ENCODE data around the gene HBQ1. TPM values are rescaled to one million over a fixed set of nuclear protein-coding genes. Genes with fewer than 3 reads are reported as not detected.
"Not testable (repeated sequence)": the region's sequence is repeated elsewhere in the genome, so short reads cannot be mapped to it uniquely, and the experiment has no call there.

Gene HBQ1
- total RNA-seq, 2 donors from 2014 or later: not detected

DNA sequence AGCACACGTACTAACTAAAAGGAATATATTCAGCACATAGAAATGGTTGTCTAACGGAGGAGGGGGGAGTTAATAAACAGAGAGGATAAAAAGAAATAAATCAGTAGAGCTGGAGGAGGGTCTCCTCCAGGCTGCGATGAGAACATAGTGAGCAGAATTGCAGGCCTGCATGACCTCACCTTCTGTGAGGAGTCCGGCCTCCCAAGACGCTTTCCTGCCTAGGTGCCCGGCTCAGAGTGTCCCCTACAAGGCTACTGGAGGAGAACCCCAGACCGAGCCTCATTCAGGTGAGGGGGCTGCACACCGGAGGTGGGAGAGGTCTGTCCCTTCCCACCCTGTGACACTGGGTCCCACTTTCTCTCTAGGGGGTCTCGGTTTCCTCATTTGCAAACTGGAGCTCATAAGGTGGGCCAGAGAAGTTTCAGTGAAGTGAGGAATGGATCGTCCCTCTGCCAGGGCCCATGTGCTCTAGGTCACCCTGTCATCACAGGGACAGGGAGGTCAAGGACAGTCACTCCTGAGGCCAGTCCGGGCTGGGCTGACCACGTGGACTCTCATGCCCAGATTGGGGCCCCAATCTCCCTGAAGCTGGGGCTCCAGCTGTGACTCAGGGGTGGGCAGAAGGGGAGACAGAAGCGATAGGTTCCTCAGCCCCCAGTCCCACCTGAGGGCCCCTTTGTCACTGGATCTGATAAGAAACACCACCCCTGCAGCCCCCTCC is 17.8 kb upstream of the HBQ1 start:
- WGBS: 90% methylated on average over 13 of the region's 13 CpGs
- Histone ChIP-seq H3K9me3 (no peaks in the 10 kb centered on the region), H3K4me1 (replicated peaks) (peaks cover 13% of the 10 kb centered on the region), H3K4me3 (no peak overlapping the region), H3K27me3 (replicated peaks; ENCODE audit: insufficient read depth) (peaks cover 16% of the 10 kb centered on the region), H3K27ac (no peak overlapping the region), H3K36me3 (no peaks in the 10 kb centered on the region)
- TF ChIP-seq POLR2A (IDR thresholded peaks at IDR 0.05) (no peak), POLR2AphosphoS5 (IDR thresholded peaks at IDR 0.05) (no peak)
- TF ChIP-seq, protein P1, sequence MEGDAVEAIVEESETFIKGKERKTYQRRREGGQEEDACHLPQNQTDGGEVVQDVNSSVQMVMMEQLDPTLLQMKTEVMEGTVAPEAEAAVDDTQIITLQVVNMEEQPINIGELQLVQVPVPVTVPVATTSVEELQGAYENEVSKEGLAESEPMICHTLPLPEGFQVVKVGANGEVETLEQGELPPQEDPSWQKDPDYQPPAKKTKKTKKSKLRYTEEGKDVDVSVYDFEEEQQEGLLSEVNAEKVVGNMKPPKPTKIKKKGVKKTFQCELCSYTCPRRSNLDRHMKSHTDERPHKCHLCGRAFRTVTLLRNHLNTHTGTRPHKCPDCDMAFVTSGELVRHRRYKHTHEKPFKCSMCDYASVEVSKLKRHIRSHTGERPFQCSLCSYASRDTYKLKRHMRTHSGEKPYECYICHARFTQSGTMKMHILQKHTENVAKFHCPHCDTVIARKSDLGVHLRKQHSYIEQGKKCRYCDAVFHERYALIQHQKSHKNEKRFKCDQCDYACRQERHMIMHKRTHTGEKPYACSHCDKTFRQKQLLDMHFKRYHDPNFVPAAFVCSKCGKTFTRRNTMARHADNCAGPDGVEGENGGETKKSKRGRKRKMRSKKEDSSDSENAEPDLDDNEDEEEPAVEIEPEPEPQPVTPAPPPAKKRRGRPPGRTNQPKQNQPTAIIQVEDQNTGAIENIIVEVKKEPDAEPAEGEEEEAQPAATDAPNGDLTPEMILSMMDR (IDR thresholded peaks at IDR 0.05): no peak
- intact Hi-C loops (cut with DNase I): no loop called here
- no peak for DNase-seq (ENCODE audit: low spot score)

DNA sequence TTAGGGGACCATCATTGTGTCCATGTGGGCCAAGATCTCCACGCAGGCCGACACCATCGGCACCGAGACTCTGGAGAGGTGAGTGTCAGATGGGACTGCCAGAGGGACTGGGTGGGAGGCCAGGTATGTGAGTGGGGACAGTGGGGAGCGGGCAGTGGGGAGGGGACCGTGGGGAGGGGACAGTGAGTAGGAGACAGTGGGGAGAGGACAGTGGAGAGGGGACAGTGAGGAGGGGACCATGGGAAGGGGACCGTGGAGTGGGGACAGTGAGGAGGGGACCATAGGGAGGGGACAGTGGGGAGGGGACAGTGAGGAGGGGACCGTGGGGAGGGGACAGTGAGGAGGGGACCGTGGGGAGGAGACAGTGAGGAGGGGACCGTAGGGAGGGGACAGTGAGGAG is 17.1 kb upstream of the HBQ1 start:
- H3K27ac ChIP-seq; H3K36me3 ChIP-seq; intact Hi-C loops (cut with DNase I); DNase-seq (ENCODE audit: low spot score); H3K4me3 ChIP-seq; H3K9me3 ChIP-seq: not testable (repeated sequence)
- Histone ChIP-seq H3K4me1 (replicated peaks) (peaks cover 13% of the 10 kb centered on the region), H3K27me3 (replicated peaks; ENCODE audit: insufficient read depth) (peaks cover 19% of the 10 kb centered on the region)
- 88% methylated on average over 10 of the region's 10 CpGs for WGBS

DNA sequence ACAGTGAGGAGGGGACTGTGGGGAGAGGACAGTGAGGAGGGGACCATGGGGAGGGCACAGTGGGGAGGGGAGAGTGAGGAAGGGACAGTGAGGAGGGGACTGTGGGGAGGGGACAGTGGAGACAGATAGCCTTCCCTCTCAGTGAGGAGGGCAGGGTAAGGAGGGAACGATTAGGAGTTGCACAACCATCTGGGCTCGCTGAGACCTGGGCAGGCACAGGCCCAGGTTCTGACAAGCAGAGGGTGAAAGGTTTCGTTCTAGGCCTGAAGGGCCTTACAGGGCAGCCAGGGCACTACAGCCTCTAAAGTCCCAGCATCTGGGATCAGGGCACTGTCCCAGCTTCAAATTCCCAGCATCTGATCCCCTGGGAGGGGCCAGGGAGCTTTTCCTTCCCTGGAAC is 16.6 kb upstream of the HBQ1 start:
- H3K27ac ChIP-seq; DNase-seq (ENCODE audit: low spot score); H3K36me3 ChIP-seq; H3K9me3 ChIP-seq; intact Hi-C loops (cut with DNase I); H3K4me3 ChIP-seq: not testable (repeated sequence)
- Histone ChIP-seq H3K4me1 (replicated peaks) (peaks cover 13% of the 10 kb centered on the region), H3K27me3 (replicated peaks; ENCODE audit: insufficient read depth) (peaks cover 25% of the 10 kb centered on the region)
- 9% methylated on average over 2 of the region's 3 CpGs for WGBS

DNA sequence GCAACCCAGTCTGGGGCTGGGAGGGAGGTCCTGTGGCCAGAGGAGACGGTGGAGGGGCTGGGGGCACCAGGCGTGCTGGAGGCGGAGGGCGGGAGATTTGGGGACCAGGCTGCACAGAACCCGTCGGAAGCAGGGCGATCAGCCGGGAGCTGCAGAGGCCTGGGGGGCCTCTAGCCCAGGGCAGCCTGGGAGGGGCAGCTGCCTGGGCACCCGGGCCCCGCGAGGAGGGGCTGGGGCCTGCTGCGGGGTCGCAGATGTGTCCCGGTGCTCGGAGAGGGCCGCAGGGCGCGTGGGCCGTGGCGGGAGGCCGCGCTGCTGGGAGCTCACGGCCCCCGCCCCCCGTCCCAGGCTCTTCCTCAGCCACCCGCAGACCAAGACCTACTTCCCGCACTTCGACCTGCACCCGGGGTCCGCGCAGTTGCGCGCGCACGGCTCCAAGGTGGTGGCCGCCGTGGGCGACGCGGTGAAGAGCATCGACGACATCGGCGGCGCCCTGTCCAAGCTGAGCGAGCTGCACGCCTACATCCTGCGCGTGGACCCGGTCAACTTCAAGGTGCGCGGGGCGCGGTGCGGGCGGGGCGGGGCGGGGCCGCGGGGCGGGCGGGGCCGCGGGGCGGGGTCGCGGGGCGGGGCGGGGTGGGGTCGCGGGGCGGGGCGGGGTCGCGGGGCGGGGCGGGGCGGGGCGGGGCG is 16.0 kb upstream of the HBQ1 start:
- H3K9me3 ChIP-seq; H3K36me3 ChIP-seq; intact Hi-C loops (cut with DNase I); H3K4me3 ChIP-seq; H3K27ac ChIP-seq; DNase-seq (ENCODE audit: low spot score): not testable (repeated sequence)
- WGBS: no CpG with 5 or more reads among the region's 80 CpGs
- peaks cover 26% of the 10 kb centered on the region for H3K27me3 ChIP-seq (replicated peaks; ENCODE audit: insufficient read depth)
- H3K4me1 ChIP-seq (replicated peaks): peaks cover 13% of the 10 kb centered on the region

DNA sequence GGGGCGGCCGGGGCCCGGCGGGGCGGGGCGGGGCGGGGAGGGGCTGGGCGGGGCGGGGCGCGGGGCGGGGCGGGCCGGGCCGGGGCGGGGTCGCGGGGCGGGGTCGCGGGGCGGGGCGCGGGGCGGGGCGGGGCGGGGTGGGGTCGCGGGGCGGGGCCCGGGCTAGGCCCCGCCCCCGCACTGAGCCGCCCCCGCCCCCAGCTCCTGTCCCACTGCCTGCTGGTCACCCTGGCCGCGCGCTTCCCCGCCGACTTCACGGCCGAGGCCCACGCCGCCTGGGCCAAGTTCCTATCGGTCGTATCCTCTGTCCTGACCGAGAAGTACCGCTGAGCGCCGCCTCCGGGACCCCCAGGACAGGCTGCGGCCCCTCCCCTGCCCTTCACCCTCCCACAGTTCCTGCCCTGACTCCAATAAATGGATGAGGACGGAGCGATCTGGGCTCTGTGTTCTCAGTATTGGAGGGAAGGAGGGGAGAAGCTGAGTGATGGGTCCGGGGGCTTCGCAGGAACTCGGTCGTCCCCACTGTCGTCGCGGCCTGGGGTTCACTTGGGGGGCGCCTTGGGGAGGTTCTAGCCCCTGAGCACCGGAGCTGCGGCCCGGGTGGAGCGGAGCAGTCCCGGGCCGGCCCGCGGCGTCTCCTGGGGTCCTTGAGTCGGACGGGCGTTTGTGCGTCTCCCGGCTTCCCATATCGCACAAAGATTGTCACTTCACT is 15.3 kb upstream of the HBQ1 start:
- Histone ChIP-seq H3K36me3 (no peaks in the 10 kb centered on the region), H3K9me3 (no peaks in the 10 kb centered on the region), H3K27ac (no peak overlapping the region), H3K27me3 (replicated peaks; ENCODE audit: insufficient read depth) (peaks cover 26% of the 10 kb centered on the region), H3K4me3 (no peak overlapping the region), H3K4me1 (replicated peaks) (peaks cover 13% of the 10 kb centered on the region)
- no peak for DNase-seq (ENCODE audit: low spot score)
- WGBS: 3% methylated on average over 26 of the region's 77 CpGs
- intact Hi-C loops (cut with DNase I): no loop called here
- TF ChIP-seq POLR2AphosphoS5 (IDR thresholded peaks at IDR 0.05) (no peak), POLR2A (IDR thresholded peaks at IDR 0.05) (no peak)
- TF ChIP-seq, protein P1 (IDR thresholded peaks at IDR 0.05): no peak

DNA sequence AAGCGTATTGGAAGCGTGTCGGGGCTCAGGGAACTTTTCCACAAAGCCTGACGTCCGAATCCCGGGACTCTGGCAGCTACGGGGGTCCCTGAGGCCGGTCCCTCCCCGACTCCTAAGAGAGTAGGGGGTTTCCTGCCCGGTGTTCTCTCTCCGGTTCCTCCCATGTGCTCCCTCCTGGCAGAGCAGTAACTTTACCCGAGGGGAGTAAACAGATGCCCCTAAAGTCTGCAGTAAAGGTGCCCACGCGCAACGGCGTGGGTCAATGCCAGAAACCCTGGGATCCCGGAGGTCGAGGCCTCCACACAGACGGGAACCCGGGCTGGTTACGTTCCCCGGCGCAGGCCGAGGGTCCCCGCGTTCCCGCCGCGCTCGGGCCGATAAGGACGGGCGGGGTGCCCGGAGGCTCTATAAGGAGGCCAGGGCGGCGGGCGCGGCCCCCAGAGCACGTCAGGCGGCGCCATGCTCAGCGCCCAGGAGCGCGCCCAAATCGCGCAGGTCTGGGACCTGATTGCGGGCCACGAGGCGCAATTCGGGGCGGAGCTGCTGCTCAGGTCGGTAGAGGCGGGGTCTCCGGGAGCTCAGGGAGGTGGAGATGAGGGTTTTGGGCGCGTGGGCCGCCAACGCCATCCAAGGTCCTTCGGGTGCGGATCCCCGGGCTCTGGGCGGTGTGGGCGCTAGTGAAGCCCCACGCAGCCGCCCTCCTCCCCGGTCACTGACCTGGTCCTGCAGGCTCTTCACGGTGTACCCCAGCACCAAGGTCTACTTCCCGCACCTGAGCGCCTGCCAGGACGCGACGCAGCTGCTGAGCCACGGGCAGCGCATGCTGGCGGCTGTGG is 14.5 kb upstream of the HBQ1 start, which contains the start of gene HBM:
Gene HBM, plus strand, starts transcription at position 440 of the 836 bp plus-strand sequence. Its CDS starts 20 bp downstream, at position 460.
- H3K4me3 ChIP-seq: no peak within 1 kb of the TSS
- intact Hi-C loops (cut with DNase I): no loop called here

More for the DNA sequence above, 14.5 kb upstream of the HBQ1 start, which contains the start of gene HBM:
- H3K4me1 ChIP-seq (replicated peaks): peaks cover 13% of the 10 kb centered on the region
- H3K27me3 ChIP-seq (replicated peaks; ENCODE audit: insufficient read depth): peaks cover 26% of the 10 kb centered on the region
- no peaks in the 10 kb centered on the region for H3K9me3 ChIP-seq
- no peak within 1 kb of the TSS for H3K27ac ChIP-seq
- no peak for DNase-seq (ENCODE audit: low spot score)
- no peaks in the 10 kb centered on the region for H3K36me3 ChIP-seq
- 1% methylated on average over 59 of the region's 75 CpGs for WGBS
- TF ChIP-seq, protein P1 (IDR thresholded peaks at IDR 0.05): no peak
- TF ChIP-seq POLR2AphosphoS5 (IDR thresholded peaks at IDR 0.05) (no peak), POLR2A (IDR thresholded peaks at IDR 0.05) (no peak)

Data from prostate gland (tissue), 2 donors.